H9 (cell line): Measurements from ENCODE around the gene ENOPH1. TPM values are rescaled to one million over a fixed set of nuclear protein-coding genes. Genes with fewer than 3 reads are reported as not detected.

Experiments
- DNase-seq: peaks from one replicate; pipeline ENCODE4 v3.0.0-alpha.2; 2017
- H2AFZ ChIP-seq: one replicate; pipeline ENCODE4 v1.6.1; 2013; ENCODE audit warnings: mild to moderate bottlenecking, low read length, control low read depth, moderate library complexity
- H2AK5ac ChIP-seq: 2 replicates; pipeline ENCODE4 v1.6.1; 2013; ENCODE audit warnings: low read length, control low read depth, mixed read lengths; ENCODE audit not compliant: insufficient read length
- H2BK120ac ChIP-seq: one replicate; pipeline ENCODE4 v1.6.1; 2013; ENCODE audit warnings: low read depth, mild to moderate bottlenecking, low read length, control low read depth, inconsistent platforms; ENCODE audit not compliant: poor library complexity, severe bottlenecking
- H2BK12ac ChIP-seq: 2 replicates; pipeline ENCODE4 v1.6.1; 2013; ENCODE audit warnings: low read length, control low read depth, mixed read lengths, low read depth; ENCODE audit not compliant: insufficient read length
- H2BK15ac ChIP-seq: 2 replicates; pipeline ENCODE4 v1.6.1; 2013; ENCODE audit warnings: low read depth, low read length, control low read depth
- H2BK20ac ChIP-seq: one replicate; pipeline ENCODE4 v1.6.1; 2013; ENCODE audit warnings: low read depth, mild to moderate bottlenecking, low read length, control low read depth, inconsistent platforms; ENCODE audit not compliant: poor library complexity, severe bottlenecking
- H2BK5ac ChIP-seq: 2 replicates; pipeline ENCODE4 v1.6.1; 2013; ENCODE audit warnings: low read length, control low read depth, mixed read lengths; ENCODE audit not compliant: insufficient read length
- H3K14ac ChIP-seq: 2 replicates; pipeline ENCODE4 v1.6.1; 2013; ENCODE audit warnings: low read length, control low read depth; ENCODE audit not compliant: insufficient read depth
- H3K18ac ChIP-seq: 2 replicates; pipeline ENCODE4 v1.6.1; 2013; ENCODE audit warnings: low read depth, mild to moderate bottlenecking, mixed read lengths, low read length, control low read depth; ENCODE audit not compliant: insufficient read length
- H3K23ac ChIP-seq: 2 replicates; pipeline ENCODE4 v1.6.1; 2013; ENCODE audit warnings: low read length, control low read depth, mixed read lengths, low read depth; ENCODE audit not compliant: insufficient read length
- H3K23me2 ChIP-seq: 2 replicates; pipeline ENCODE4 v1.6.1; 2013; ENCODE audit warnings: low read depth, mild to moderate bottlenecking, mixed read lengths, low read length, control low read depth; ENCODE audit not compliant: insufficient read length, poor library complexity, severe bottlenecking
- H3K27ac ChIP-seq: 2 replicates; pipeline ENCODE4 v1.5.1; 2013; ENCODE audit warnings: low read length, control low read depth, mixed read lengths, low read depth; ENCODE audit not compliant: insufficient read length
- H3K27me3 ChIP-seq: 2 replicates; pipeline ENCODE4 v1.6.1; 2013; ENCODE audit warnings: low read length, control low read depth, inconsistent platforms; ENCODE audit not compliant: insufficient read depth
- H3K4ac ChIP-seq: 2 replicates; pipeline ENCODE4 v1.6.1; 2013; ENCODE audit warnings: low read depth, mild to moderate bottlenecking, control low read depth, inconsistent platforms, low read length, moderate library complexity
- H3K4me1 ChIP-seq: 2 replicates; pipeline ENCODE4 v1.6.1; 2013; ENCODE audit warnings: low read length, control low read depth, inconsistent platforms; ENCODE audit not compliant: insufficient read depth
- H3K4me2 ChIP-seq: 2 replicates; pipeline ENCODE4 v1.6.1; 2013; ENCODE audit warnings: low read length, control low read depth, mixed read lengths; ENCODE audit not compliant: insufficient read length, insufficient read depth
- H3K56ac ChIP-seq: 2 replicates; pipeline ENCODE4 v1.6.1; 2013; ENCODE audit warnings: low read depth, mild to moderate bottlenecking, mixed read lengths, low read length, control low read depth; ENCODE audit not compliant: insufficient read length
- H3K79me1 ChIP-seq: 2 replicates; pipeline ENCODE4 v1.6.1; 2013; ENCODE audit warnings: low read depth, mild to moderate bottlenecking, moderate library complexity, low read length, control low read depth, inconsistent platforms; ENCODE audit not compliant: insufficient read depth, poor library complexity, severe bottlenecking
- H3K79me2 ChIP-seq: 2 replicates; pipeline ENCODE4 v1.6.1; 2013; ENCODE audit warnings: low read length, control low read depth, inconsistent platforms; ENCODE audit not compliant: insufficient read depth
- H3K9ac ChIP-seq: 2 replicates; pipeline ENCODE4 v1.6.1; 2013; ENCODE audit warnings: low read length, control low read depth, mixed read lengths; ENCODE audit not compliant: insufficient read length; ENCODE audit errors: extremely low read depth
- H3K9me3 ChIP-seq: one replicate; pipeline ENCODE4 v1.6.1; 2013; ENCODE audit warnings: low read depth, low read length, inconsistent platforms; ENCODE audit not compliant: control insufficient read depth
- H3T11ph ChIP-seq: one replicate; pipeline ENCODE4 v1.6.1; 2013; ENCODE audit warnings: mild to moderate bottlenecking, low read length, control low read depth, inconsistent platforms
- H4K20me1 ChIP-seq: one replicate; pipeline ENCODE4 v1.6.1; 2013; ENCODE audit not compliant: control insufficient read depth, insufficient read length, insufficient read depth
- H4K5ac ChIP-seq: 2 replicates; pipeline ENCODE4 v1.6.1; 2013; ENCODE audit warnings: low read depth, mild to moderate bottlenecking, mixed read lengths, low read length, control low read depth; ENCODE audit not compliant: insufficient read length
- H4K8ac ChIP-seq: replicated peaks from 2 replicates; pipeline ENCODE4 v1.6.1; 2013; ENCODE audit warnings: low read length, control low read depth, mixed read lengths, low read depth; ENCODE audit not compliant: insufficient read length
- H4K91ac ChIP-seq: 2 replicates; pipeline ENCODE4 v1.6.1; 2013; ENCODE audit warnings: low read depth, mild to moderate bottlenecking, moderate library complexity, mixed read lengths, low read length, control low read depth; ENCODE audit not compliant: insufficient read length
- H3K27ac Mint-ChIP-seq, 3 experiments: 2 replicates in 2 of 3; 3 replicates in 1 of 3; pipeline ENCODE4 v1.8.0; 2020 to 2021; ENCODE audit warnings: mixed read lengths in 3 of 3, mild to moderate bottlenecking in 1 of 3, moderate library complexity in 1 of 3
- H3K27me3 Mint-ChIP-seq: 2 replicates; pipeline ENCODE4 v1.8.0; 2021; ENCODE audit warnings: low read depth, mild to moderate bottlenecking, moderate library complexity, mixed read lengths
- H3K36me3 Mint-ChIP-seq, 3 experiments: 2 replicates in 2 of 3; 3 replicates in 1 of 3; pipeline ENCODE4 v1.8.0; 2020 to 2021; ENCODE audit warnings: low read depth in 3 of 3, mixed read lengths in 3 of 3; ENCODE audit not compliant: insufficient read depth in 1 of 3
- H3K4me1 Mint-ChIP-seq, 2 experiments: 2 replicates each; pipeline ENCODE4 v1.8.0; 2020; ENCODE audit warnings: mixed read lengths in 2 of 2
- H3K4me3 Mint-ChIP-seq, 2 experiments: 2 replicates in 1 of 2; 3 replicates in 1 of 2; pipeline ENCODE4 v1.8.0; 2020 to 2021; ENCODE audit warnings: mild to moderate bottlenecking in 2 of 2, mixed read lengths in 2 of 2, moderate library complexity in 1 of 2
- H3K9me3 Mint-ChIP-seq, 2 experiments: 2 replicates in 1 of 2; 3 replicates in 1 of 2; pipeline ENCODE4 v1.8.0; 2020; ENCODE audit warnings: mild to moderate bottlenecking in 2 of 2, mixed read lengths in 2 of 2, moderate library complexity in 1 of 2
- CTCF ChIP-seq: fragments of 200-600 bp; sonication (generic); conservative IDR thresholded peaks from 3 replicates; pipeline ENCODE4 v1.8.0; 2021; ENCODE audit warnings: antibody characterized with exemption, mild to moderate bottlenecking
- whole genome bisulfite sequencing: extraction: QIAGEN DNeasy Blood & Tissue Kit; methylation state at CpG from one replicate; pipeline ENCODE4 v1.1.7; 2013; ENCODE audit warnings: missing lambda C conversion rate, low lambda C conversion rate, mixed read lengths; ENCODE audit not compliant: insufficient read length; ENCODE audit errors: extremely low coverage; 5-methylcytosine and 5-hydroxymethylcytosine counted together
- total RNA-seq: library from RNA; stranded (reverse); gene quantifications from 2 replicates; pipeline ENCODE4 v1.2.1, GENCODE V29; 2021

Gene ENOPH1
- total RNA-seq, 1 experiment from 2014 or later, result 62.4 TPM

- DNase-seq, result no peak
- Histone ChIP-seq H3K4me1 (no peaks in the 10 kb centered on the region), H2BK20ac (no peak overlapping the region), H2BK12ac (no peak overlapping the region), H3K18ac (no peak overlapping the region), H3K23me2 (no peaks in the 10 kb centered on the region), H2BK5ac (no peak overlapping the region), H3K9me3 (no peaks in the 10 kb centered on the region), H3K27me3 (no peaks in the 10 kb centered on the region), H2BK15ac (no peak overlapping the region), H2AFZ (no peak overlapping the region), H3K79me1 (no peaks in the 10 kb centered on the region), H3K27ac (no peak overlapping the region), H3K14ac (no peak overlapping the region), H3K4me2 (no peak overlapping the region), H3T11ph (no peak overlapping the region), H4K8ac (no peak overlapping the region), H2BK120ac (no peak overlapping the region), H3K23ac (no peak overlapping the region), H3K9ac (no peak overlapping the region), H2AK5ac (no peak overlapping the region), H4K91ac (no peak overlapping the region), H3K79me2 (no peaks in the 10 kb centered on the region), H3K56ac (no peak overlapping the region), H3K4ac (no peak overlapping the region), H4K5ac (no peak overlapping the region), H4K20me1 (no peaks in the 10 kb centered on the region)
- H3K27ac Mint-ChIP-seq, result no peak overlapping the region
- no peak for TF ChIP-seq CTCF
- no peak overlapping the region for H3K4me3 Mint-ChIP-seq
- H3K27me3 Mint-ChIP-seq, result no peaks in the 10 kb centered on the region; the same call in 1 of the 2 replicates
- H3K36me3 Mint-ChIP-seq, result peaks cover 0 to 5% (median 0%) of the 10 kb centered on the region in 3 experiments; a peak in 1 of 7 replicates
- H3K4me1 Mint-ChIP-seq, result peaks cover 8 to 12% of the 10 kb centered on the region in 2 experiments
- H3K9me3 Mint-ChIP-seq, result no peaks in the 10 kb centered on the region; a peak in 1 of 5 replicates
- WGBS, result no CpG with 5 or more reads among the region's 3 CpGs
Measured at GRCh38 chr4:82510216-82510615, 79.8 kb downstream of the ENOPH1 start.

Other genes with a start within 250 kb of the ENOPH1 start
- gene HNRNPD, start 56.6 kb upstream of the ENOPH1 start, total RNA-seq, result 610 and 611 TPM in 2 replicates
- 471 and 472 TPM in 2 replicates for gene HNRNPDL, start 128 bp upstream of the ENOPH1 start, total RNA-seq
- gene TMEM150C, start 131.4 kb downstream of the ENOPH1 start, total RNA-seq, result 2.7 and 3.1 TPM in 2 replicates